ENCODE results near the gene GNGT1.

DNA sequence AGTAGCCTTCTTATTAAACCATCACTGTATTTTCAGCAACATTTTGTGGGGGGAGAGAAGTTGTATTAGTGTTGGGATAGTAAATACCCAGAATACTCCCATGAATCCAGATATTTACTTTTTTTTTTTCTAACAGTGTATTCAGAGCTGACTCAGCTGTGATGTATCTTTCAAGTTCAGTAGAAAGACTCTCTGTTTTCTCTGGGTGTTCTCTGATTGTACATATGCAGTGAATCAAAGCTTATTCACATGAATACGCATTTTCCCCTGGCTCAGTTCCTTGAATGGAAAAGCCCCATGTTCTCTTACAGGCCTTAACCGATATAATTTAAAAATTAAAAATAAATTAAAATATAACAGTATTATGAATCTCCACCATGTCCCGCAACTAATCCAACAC is 17.1 kb upstream of the GNGT1 start:
- no peak for TF ChIP-seq KDM5A (IDR thresholded peaks at IDR 0.05)
- no peak for TF ChIP-seq CTCF (IDR thresholded peaks at IDR 0.05)
- TF ChIP-seq, protein P1, sequence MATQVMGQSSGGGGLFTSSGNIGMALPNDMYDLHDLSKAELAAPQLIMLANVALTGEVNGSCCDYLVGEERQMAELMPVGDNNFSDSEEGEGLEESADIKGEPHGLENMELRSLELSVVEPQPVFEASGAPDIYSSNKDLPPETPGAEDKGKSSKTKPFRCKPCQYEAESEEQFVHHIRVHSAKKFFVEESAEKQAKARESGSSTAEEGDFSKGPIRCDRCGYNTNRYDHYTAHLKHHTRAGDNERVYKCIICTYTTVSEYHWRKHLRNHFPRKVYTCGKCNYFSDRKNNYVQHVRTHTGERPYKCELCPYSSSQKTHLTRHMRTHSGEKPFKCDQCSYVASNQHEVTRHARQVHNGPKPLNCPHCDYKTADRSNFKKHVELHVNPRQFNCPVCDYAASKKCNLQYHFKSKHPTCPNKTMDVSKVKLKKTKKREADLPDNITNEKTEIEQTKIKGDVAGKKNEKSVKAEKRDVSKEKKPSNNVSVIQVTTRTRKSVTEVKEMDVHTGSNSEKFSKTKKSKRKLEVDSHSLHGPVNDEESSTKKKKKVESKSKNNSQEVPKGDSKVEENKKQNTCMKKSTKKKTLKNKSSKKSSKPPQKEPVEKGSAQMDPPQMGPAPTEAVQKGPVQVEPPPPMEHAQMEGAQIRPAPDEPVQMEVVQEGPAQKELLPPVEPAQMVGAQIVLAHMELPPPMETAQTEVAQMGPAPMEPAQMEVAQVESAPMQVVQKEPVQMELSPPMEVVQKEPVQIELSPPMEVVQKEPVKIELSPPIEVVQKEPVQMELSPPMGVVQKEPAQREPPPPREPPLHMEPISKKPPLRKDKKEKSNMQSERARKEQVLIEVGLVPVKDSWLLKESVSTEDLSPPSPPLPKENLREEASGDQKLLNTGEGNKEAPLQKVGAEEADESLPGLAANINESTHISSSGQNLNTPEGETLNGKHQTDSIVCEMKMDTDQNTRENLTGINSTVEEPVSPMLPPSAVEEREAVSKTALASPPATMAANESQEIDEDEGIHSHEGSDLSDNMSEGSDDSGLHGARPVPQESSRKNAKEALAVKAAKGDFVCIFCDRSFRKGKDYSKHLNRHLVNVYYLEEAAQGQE (IDR thresholded peaks at IDR 0.05), result no peak
- TF ChIP-seq POLR2A (IDR thresholded peaks at IDR 0.05; ENCODE audit: low read length), result no peak
- no peak for TF ChIP-seq RNF2 (IDR thresholded peaks at IDR 0.05; ENCODE audit: borderline replicate concordance, low read depth)
- TF ChIP-seq MAX (IDR thresholded peaks at IDR 0.05), result no peak
- TF ChIP-seq PBX3 (IDR thresholded peaks at IDR 0.05), result no peak

Data from A549 (cell line).